MM.1S (cell line): Measurements from ENCODE around the gene AGPAT2.

Experiments used
- DNase-seq: peaks from one replicate; pipeline ENCODE4 v3.0.0-alpha.2; 2015
- H2AFZ ChIP-seq: fragments of 300-600 bp; sonication (generic); 2 replicates; pipeline ENCODE4 v1.6.0; 2016; ENCODE audit warnings: antibody characterized with exemption, low read length
- H3F3A ChIP-seq: fragments of 300-600 bp; sonication (generic); 2 replicates; pipeline ENCODE4 v1.6.1; 2016; ENCODE audit warnings: mild to moderate bottlenecking, antibody characterized with exemption, low read length, moderate library complexity, mixed read lengths; ENCODE audit not compliant: insufficient read depth
- H3K27ac ChIP-seq: fragments of 300-600 bp; sonication (generic); 2 replicates; pipeline ENCODE4 v1.5.1; 2016; ENCODE audit warnings: mild to moderate bottlenecking, low read length
- H3K27me3 ChIP-seq: fragments of 300-600 bp; sonication (generic); replicated peaks from 2 replicates; pipeline ENCODE4 v1.6.0; 2016; ENCODE audit warnings: low read length; ENCODE audit not compliant: insufficient read depth
- H3K36me3 ChIP-seq: fragments of 300-600 bp; sonication (generic); replicated peaks from 2 replicates; pipeline ENCODE4 v1.6.1; 2016; ENCODE audit warnings: mild to moderate bottlenecking, low read length, mixed read lengths; ENCODE audit not compliant: insufficient read depth
- H3K4me1 ChIP-seq: fragments of 300-600 bp; sonication (generic); 2 replicates; pipeline ENCODE4 v1.6.1; 2016; ENCODE audit warnings: low read length, mixed read lengths
- H3K4me2 ChIP-seq: fragments of 300-600 bp; sonication (generic); 2 replicates; pipeline ENCODE4 v1.6.0; 2016; ENCODE audit warnings: low read depth, low read length
- H3K4me3 ChIP-seq: fragments of 300-600 bp; sonication (generic); 2 replicates; pipeline ENCODE4 v1.5.1; 2016; ENCODE audit warnings: low read length, mixed read lengths
- H3K79me2 ChIP-seq: fragments of 300-600 bp; sonication (generic); 2 replicates; pipeline ENCODE4 v1.6.1; 2016; ENCODE audit warnings: mixed run types, low read length, mixed read lengths
- H3K9ac ChIP-seq: fragments of 300-600 bp; sonication (generic); 2 replicates; pipeline ENCODE4 v1.6.1; 2016; ENCODE audit warnings: low read length, mixed read lengths
- H3K9me2 ChIP-seq: fragments of 300-600 bp; sonication (generic); replicated peaks from 2 replicates; pipeline ENCODE4 v1.6.1; 2016; ENCODE audit warnings: mild to moderate bottlenecking, low read length, mixed read lengths; ENCODE audit not compliant: insufficient read depth
- H3K9me3 ChIP-seq: fragments of 300-600 bp; sonication (generic); replicated peaks from 2 replicates; pipeline ENCODE4 v1.6.1; 2016; ENCODE audit warnings: mild to moderate bottlenecking, low read length, mixed read lengths; ENCODE audit not compliant: insufficient read depth
- H4K20me1 ChIP-seq: fragments of 300-600 bp; sonication (generic); 2 replicates; pipeline ENCODE4 v1.6.1; 2016; ENCODE audit warnings: mild to moderate bottlenecking, low read length, moderate library complexity, mixed read lengths; ENCODE audit not compliant: insufficient read depth
- CTCF ChIP-seq: fragments of 300-600 bp; sonication (generic); IDR thresholded peaks from 2 replicates; pipeline ENCODE4 v1.5.1; 2016; ENCODE audit warnings: antibody characterized with exemption, low read length, mixed read lengths
- EZH2 ChIP-seq: fragments of 300-600 bp; sonication (generic); optimal IDR thresholded peaks from 2 replicates; pipeline ENCODE3; 2017; ENCODE audit warnings: low read depth, mild to moderate bottlenecking, antibody characterized with exemption, low read length, mixed read lengths
- EZH2phosphoT487 ChIP-seq: fragments of 300-600 bp; sonication (generic); IDR thresholded peaks from 2 replicates; pipeline ENCODE4 v1.6.1; 2018; ENCODE audit warnings: antibody characterized with exemption, low read length

Gene AGPAT2

DNA sequence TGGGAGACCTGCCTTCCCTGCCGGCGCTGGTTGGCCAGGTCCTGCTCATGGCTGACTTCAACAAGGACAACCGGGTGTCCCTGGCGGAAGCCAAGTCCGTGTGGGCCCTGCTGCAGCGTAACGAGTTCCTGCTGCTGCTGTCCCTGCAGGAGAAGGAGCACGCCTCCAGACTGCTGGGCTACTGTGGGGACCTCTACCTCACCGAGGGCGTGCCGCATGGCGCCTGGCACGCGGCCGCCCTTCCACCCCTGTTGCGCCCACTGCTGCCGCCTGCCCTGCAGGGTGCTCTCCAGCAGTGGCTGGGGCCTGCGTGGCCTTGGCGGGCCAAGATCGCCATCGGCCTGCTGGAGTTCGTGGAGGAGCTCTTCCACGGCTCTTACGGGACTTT, 35.7 kb upstream of the AGPAT2 start:
- peaks cover 43% of the 10 kb centered on the region for H4K20me1 ChIP-seq
- no peak overlapping the region for H3K4me3 ChIP-seq
- H3K79me2 ChIP-seq, result peaks cover 28% of the 10 kb centered on the region
- TF ChIP-seq EZH2phosphoT487, result no peak
- TF ChIP-seq CTCF, result no peak
- no peak for TF ChIP-seq EZH2
- peaks cover 36% of the 10 kb centered on the region for H3F3A ChIP-seq
- H3K4me2 ChIP-seq, result no peak overlapping the region
- H2AFZ ChIP-seq, result no peak overlapping the region
- DNase-seq, result no peak
- no peaks in the 10 kb centered on the region for H3K9me3 ChIP-seq
- H3K27ac ChIP-seq, result no peak overlapping the region
- H3K4me1 ChIP-seq, result peaks cover 12% of the 10 kb centered on the region
- no peak overlapping the region for H3K9ac ChIP-seq
- no peaks in the 10 kb centered on the region for H3K9me2 ChIP-seq
- H3K36me3 ChIP-seq, result peaks cover 12% of the 10 kb centered on the region
- 0 out of 2 replicates have a peak, but pooled peaks cover 9% of the 10 kb centered on the region for H3K27me3 ChIP-seq

GRCh38 chr9:136722093-136722968, 35.1 kb upstream of the AGPAT2 start:
- H3K9ac ChIP-seq, result no peak overlapping the region
- no peak overlapping the region for H3K4me3 ChIP-seq
- peaks cover 43% of the 10 kb centered on the region for H4K20me1 ChIP-seq
- TF ChIP-seq EZH2phosphoT487 (no peak), EZH2 (no peak), CTCF (no peak)
- H2AFZ ChIP-seq, result no peak overlapping the region
- H3F3A ChIP-seq, result peaks cover 36% of the 10 kb centered on the region
- H3K79me2 ChIP-seq, result peaks cover 21% of the 10 kb centered on the region
- H3K27ac ChIP-seq, result no peak overlapping the region
- no peak for DNase-seq
- H3K4me1 ChIP-seq, result peaks cover 12% of the 10 kb centered on the region
- no peaks in the 10 kb centered on the region for H3K9me3 ChIP-seq
- H3K9me2 ChIP-seq, result no peaks in the 10 kb centered on the region
- H3K36me3 ChIP-seq, result peaks cover 12% of the 10 kb centered on the region
- peaks cover 14% of the 10 kb centered on the region for H3K27me3 ChIP-seq
- no peak overlapping the region for H3K4me2 ChIP-seq

- Histone ChIP-seq H3K9me3 (no peaks in the 10 kb centered on the region), H3K27me3 (peaks cover 20% of the 10 kb centered on the region), H3K4me1 (peaks cover 8% of the 10 kb centered on the region), H3K4me2 (no peak overlapping the region), H3F3A (peaks cover 31% of the 10 kb centered on the region), H3K27ac (no peak overlapping the region), H2AFZ (no peak overlapping the region), H3K9me2 (no peaks in the 10 kb centered on the region), H3K4me3 (no peak overlapping the region), H3K9ac (no peak overlapping the region), H3K36me3 (peaks cover 8% of the 10 kb centered on the region), H3K79me2 (peaks cover 13% of the 10 kb centered on the region), H4K20me1 (peaks cover 39% of the 10 kb centered on the region)
- DNase-seq, result no peak
- TF ChIP-seq EZH2phosphoT487 (no peak), CTCF (no peak), EZH2 (no peak)
Measured at GRCh38 chr9:136721339-136722092, 34.3 kb upstream of the AGPAT2 start.
